Erythroblast (primary cell): ENCODE data around the gene OR6S1.

Source experiments
- DNase-seq, 2 experiments: peaks; one replicate each; lab custom pipeline; 2025; lab: John Stamatoyannopoulos, UW
- GATA1 ChIP-seq: IDR thresholded peaks from 2 replicates; pipeline ENCODE4 v1.6.1; 2011; ENCODE audit warnings: low read depth, mild to moderate bottlenecking, control low read depth, low read length, moderate library complexity
- POLR2A ChIP-seq: IDR thresholded peaks from 2 replicates; pipeline ENCODE4 v1.6.1; 2011; ENCODE audit warnings: mild to moderate bottlenecking, low read length

Gene OR6S1

DNA sequence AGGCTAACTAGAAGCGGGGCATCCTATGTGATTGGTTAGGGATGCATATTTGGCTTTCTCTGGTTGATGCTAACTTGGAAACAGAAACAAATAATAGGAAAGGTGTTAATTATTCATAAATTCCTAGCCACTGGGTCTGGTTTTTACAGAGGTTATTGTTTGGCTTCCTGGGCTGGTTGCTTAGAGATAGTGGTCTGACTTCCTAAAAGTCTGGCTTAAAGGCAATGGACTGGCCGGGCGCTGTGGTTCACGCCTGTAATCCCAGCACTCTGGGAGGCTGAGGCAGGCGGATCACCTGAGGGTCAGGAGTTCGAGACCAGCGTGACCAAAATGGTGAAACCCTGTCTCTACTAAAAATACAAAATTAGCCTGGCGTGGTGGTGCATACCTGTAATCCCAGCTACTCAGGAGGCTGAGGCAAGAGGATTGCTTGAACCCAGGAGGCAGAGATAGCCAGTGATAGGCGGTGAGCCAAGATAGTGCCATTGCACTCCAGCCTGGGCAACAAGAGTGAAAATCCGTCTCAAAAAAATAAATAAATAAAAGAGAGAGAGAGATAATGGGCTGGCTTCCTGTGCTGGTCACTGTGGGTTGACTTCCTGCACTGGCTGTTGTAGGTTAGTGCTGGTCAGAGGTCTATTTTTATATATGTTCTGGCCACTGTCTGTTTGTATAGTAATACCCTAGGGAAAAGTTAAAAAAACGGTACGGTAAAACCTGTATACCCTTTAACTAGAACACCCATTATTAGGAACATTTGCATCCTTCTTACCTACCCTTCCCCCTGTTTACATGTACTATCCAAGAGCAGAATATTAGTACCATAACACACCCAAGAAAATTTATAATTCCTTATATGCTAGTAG is 24.1 kb downstream of the OR6S1 start:
- DNase-seq: no peak
- TF ChIP-seq GATA1 (no peak), POLR2A (no peak)

DNA sequence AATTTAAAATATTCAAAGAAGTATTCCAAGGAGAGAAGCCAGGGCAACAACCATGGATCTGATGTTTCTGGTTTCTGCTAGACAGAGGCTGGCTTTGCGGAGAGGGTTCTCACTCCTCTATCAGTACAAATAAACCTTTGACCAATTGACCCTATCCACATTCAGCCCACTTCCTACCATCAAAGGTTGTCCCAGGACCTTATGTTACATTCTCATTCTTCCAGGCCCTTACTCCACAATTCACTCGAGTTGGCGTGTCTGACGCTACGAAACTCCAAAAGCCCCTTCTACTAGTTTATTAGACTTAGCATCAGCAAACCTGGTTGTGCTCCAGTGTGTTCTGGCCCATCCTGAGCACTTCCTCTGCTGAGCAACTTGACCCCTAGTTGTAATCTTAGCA is 25.5 kb downstream of the OR6S1 start:
- DNase-seq: no peak
- no peak for TF ChIP-seq POLR2A
- TF ChIP-seq GATA1: no peak

DNA sequence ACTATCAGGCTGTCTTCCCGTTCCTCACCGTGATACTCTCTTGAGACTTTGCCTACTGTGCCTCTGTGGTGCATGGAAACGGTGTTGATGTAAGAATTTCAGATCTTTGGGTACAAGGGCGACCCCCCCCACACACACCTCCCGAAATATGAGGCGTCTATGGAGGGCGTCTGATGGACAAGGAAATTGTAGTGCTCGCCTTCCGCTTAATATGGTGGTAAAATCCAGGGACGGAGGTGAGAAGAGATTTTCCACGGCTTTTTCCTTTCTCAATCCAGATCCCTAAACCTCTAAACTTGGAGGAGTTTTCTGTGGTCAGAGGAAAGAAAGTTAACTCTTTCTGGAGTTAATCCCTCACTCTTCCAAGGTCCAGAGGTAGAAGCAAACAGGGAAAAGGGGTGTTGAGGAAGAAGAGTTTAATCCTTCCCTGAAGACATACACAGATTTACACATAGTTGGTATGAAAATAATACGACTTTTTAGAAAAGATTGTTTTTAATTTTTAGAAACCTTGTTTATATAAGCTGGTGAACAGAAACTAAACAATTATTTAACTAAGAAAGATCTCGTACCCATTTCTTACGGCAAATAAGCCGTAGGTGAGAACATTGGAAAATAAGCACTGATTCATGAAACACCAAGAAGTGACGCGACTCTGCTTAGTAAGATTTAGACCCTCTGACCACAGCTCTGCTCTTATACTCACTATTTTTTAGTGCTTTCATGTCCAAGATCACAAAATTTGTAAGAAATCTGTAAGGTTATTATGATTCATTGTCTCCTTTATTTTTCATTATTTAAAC is 27.3 kb downstream of the OR6S1 start:
- DNase-seq: no peak
- TF ChIP-seq POLR2A: no peak
- no peak for TF ChIP-seq GATA1

DNA sequence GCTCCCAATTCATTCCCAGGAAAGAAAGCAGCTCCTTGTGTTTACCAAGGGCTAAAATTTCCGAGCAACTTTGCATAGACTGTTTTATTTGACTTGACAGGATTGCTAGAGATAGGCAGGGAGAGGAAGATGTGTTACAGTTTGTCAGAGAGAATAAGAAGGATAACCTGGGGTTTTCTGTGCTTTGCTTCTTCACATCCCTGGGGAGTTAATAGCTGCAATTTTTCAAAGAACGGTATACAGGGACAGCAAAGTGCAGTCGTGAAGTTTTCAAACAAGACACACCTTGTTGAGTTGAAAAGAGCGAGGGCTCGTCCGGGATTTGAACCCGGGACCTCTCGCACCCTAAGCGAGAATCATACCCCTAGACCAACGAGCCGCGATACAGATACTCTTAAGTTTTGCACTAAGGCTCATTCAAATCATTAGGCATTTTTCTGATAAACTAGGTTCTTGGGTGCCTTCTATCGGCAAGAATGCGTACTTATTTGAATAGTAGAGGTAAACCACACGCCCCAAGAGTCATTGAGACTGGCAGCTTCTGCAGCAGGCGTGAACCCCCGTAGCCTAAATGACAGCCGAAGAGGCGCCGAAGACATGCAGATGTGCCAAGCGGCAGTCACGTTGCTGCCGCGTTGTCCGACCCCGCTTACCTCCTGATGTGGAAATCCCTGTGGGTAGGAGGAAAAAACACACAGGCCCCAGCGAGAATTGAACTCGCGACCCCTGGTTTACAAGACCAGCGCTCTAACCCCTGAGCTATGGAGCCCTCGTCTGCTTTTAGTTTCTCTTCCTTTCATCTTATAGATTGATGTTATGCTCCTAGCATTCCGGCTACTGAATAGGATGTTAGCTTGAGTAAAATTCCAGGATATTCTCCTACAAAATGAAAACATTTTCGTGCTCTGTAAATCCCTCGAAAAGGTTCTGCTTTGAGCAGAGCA is 28.1 kb downstream of the OR6S1 start:
- TF ChIP-seq POLR2A (no peak), GATA1 (no peak)
- peak; percentile 96 to 97 for DNase-seq

DNA sequence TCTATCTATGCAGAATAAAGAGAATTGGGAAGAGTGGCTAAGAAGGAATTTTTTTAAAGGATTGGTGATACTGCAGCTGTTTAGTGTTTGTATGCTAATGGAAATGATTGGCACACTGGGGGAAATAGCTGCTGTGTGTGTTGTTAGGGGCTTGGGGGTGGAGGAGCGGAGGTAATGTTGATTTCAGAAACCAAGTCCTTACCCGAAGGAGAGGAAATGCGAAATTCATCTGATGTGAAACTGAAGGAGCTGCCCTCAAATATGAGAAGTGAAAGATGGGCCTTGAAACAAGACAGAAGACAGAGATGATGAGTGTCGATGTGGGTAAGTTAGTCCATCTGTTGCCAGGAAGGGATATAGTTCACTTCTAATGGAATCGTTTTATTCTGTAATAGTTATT is 29.1 kb downstream of the OR6S1 start:
- DNase-seq: peak in 1 of 2 experiments; percentile 43
- TF ChIP-seq GATA1 (no peak), POLR2A (no peak)

DNA sequence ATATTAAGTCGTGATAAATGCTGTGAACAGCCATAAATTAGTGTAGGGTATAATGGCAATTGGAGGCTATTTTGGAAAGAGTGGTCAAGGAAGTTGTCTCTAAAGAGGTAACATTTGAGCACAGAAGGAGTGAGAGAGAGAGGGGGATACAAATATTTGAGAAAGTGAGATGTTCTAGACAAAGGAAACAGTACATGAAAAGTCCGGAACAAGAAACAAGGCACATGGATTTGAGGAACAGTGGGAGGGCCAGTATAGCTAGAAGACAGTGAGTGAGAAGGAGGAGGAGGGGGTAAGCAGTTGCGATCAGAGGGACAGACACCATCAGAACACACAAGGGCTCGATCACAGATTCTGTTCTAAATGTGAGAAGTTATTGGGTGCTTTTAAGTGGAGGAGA is 30.2 kb downstream of the OR6S1 start:
- no peak for DNase-seq
- no peak for TF ChIP-seq GATA1
- no peak for TF ChIP-seq POLR2A

DNA sequence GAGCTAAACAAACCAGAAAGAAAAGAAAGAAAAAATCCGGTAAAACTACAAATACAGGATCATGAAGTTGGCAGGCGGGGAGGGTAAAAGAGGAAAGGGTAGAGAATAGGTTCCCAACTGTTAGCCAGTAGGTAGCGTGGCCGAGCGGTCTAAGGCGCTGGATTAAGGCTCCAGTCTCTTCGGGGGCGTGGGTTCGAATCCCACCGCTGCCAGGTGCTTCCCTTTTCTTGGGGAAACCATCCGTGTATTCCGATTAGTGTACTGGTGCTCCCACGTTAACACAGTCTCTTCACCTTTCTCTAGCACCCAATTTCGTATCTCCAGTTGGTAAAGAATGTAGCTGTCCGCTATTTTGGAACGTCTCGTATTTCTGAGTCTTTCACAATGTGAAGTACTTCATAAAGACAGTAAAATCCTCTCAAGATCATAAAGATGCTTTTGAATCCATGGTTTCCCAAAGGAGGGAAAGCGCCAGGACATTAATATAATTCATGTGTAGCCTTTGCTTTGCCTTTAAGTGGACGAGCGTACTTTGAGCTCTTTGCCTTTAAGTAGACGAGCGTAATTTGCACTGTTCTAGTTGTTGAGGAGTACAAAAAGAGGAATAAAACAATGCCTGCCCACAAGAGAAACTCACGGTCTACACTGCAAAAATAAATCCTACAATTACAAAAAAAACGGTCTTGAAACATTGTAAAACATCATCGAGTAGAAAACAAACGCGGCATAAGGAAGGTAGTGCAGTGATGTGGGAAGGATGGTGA is 31.3 kb downstream of the OR6S1 start:
- TF ChIP-seq GATA1: no peak
- no peak for TF ChIP-seq POLR2A
- DNase-seq: peak; percentile 83 to 92

DNA sequence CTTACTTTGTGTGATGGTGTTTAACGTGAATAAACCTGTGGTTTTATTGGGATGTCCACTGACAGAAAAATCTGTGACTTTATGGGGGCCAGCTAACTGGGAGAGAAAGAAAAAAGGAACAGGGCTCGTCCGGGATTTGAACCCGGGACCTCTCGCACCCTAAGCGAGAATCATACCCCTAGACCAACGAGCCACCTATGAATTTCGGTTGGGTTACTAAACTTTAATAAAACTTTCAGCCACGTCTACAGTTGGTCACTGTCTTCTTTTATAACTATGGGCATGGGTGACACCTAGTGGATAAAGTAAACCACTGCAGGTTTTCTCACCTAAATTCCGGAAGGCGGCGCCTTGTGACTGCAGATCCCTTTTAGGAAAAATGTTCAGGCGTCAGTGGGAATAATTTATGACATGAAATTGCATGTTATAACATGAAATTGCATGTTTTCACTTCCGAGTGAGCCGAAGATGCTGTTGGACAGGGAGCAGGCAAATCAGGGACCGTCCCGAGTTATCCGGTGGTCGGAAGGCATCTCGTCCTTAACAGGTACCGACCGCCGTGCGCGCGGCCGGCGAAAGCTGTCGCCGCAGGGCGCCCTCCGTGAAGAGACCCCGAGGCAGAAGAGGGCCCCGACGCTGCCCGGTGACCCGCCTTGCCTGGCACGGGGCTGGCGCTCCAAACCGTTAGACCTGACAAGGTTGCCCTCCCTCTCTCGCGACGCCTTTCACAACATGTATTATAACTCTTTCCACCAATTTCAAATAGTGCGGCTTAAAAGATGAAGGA is 32.1 kb downstream of the OR6S1 start:
- no peak for TF ChIP-seq GATA1
- no peak for TF ChIP-seq POLR2A
- peak; percentile 86 to 93 for DNase-seq

DNA sequence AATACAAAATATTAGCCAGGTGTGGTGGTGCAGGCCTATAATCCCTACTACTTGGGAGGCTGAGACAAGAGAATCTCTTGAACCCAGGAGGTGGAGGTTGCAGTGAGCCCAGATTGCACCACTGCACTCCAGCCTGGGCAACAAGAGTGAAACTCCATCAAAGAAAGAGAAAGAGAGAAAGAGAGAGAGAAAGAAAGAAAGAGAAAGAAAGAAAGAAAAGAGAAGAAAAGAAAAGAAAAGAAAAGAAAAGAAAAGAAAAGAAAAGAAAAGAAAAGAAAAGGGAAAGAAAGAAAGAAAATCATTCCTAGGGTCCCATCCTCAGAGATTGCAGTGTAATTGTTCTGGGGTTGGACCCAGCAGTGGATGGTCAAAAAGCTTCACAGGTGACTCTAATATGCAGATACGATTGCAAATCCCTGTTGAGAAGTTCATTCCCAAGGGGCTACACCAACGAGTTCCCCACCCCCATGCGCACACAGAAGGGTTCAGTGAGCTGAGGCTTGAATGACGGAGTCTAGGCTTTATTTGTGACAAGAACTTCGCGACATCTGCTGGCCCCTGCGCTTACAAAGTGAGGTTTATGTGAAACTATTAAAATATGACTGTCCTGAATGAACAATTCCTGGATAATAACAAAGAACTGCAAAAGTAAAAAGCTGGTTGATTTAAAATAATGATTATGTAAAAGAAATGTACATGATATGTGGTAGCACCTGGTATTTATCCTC is 32.9 kb downstream of the OR6S1 start:
- no peak for DNase-seq
- TF ChIP-seq POLR2A: no peak
- TF ChIP-seq GATA1: no peak

DNA sequence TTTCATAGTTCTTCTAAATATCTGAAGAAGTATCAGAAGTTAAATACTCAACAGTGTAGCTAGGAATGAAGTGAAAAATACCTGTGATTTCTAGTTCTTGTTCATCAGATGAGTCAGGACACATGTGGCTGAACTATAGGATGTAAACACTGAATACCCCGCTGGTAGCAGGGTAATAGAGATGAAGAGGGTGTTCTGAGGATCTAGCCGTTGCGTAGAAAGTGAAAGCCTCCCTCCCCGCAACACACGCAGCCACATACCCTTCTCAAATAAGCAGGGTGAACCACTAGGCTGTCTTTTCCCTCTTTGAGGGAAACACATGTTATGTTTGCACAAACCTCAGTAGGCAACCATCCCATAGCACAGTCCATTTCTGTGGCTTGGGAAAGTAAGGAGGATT is 33.9 kb downstream of the OR6S1 start:
- no peak for TF ChIP-seq GATA1
- no peak for TF ChIP-seq POLR2A
- DNase-seq: no peak

DNA sequence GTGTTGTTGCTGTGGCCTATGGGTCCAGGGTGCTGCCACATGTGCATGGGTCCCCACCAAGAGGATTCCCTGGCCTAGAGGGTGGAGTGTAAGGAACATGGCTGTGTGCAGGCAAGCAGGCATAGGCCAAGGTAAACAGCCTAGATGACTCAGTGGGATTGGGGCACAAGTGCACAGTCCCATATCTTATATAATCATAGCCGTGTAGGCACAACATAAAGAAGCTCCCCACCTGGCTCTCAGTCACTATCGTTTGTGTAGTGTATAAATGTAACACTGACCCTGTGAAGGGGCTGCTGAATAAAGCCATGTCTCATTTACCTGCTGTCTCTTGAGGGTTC is 34.6 kb downstream of the OR6S1 start:
- DNase-seq: no peak
- no peak for TF ChIP-seq GATA1
- TF ChIP-seq POLR2A: no peak
